CD4-positive, alpha-beta memory T cell (primary cell): ENCODE data around the gene GFRA4. TPM values are rescaled to one million over a fixed set of nuclear protein-coding genes. Genes with fewer than 3 reads are reported as not detected.

Experiments
- CTCF ChIA-PET: fragments of 350-600 bp; sonication (Branson Sonifier 250); formaldehyde crosslinking; loops from one replicate; lab custom pipeline; 2021; ENCODE audit warnings: inconsistent platforms; ENCODE audit not compliant: partially characterized antibody; lab: Charles Lee
- POLR2A ChIA-PET: fragments of 350-600 bp; sonication (Branson Sonifier 250); formaldehyde crosslinking; loops from one replicate; lab custom pipeline; 2021; ENCODE audit not compliant: partially characterized antibody; lab: Charles Lee
- DNase-seq, 5 donors: peaks; one replicate each; pipeline versions ENCODE4 v3.0.0 to v3.0.0-alpha.2; 2020 to 2022; ENCODE audit warnings: mixed read lengths in 1 of 5
- H3K27ac ChIP-seq: one replicate; pipeline ENCODE4 v1.7.0; 2013; ENCODE audit warnings: low read depth, low read length
- H3K27me3 ChIP-seq: 2 replicates; pipeline ENCODE4 v1.7.0; 2013; ENCODE audit warnings: mild to moderate bottlenecking, low read length, moderate library complexity; ENCODE audit not compliant: insufficient read depth
- H3K36me3 ChIP-seq: 2 replicates; pipeline ENCODE4 v1.7.0; 2013; ENCODE audit warnings: mild to moderate bottlenecking, low read length, moderate library complexity; ENCODE audit not compliant: insufficient read depth
- H3K4me1 ChIP-seq: 2 replicates; pipeline ENCODE4 v1.7.0; 2013; ENCODE audit warnings: mild to moderate bottlenecking, low read length, moderate library complexity; ENCODE audit not compliant: insufficient read depth
- H3K4me3 ChIP-seq, 2 donors: one replicate each; pipeline ENCODE4 v1.7.0; 2013; ENCODE audit warnings: low read length in 2 of 2, mild to moderate bottlenecking in 1 of 2
- H3K9me3 ChIP-seq, 2 donors: one replicate each; pipeline ENCODE4 v1.7.0; 2013; ENCODE audit warnings: low read length in 2 of 2, control low read depth in 1 of 2; ENCODE audit not compliant: control insufficient read depth in 1 of 2
- H3K27ac Mint-ChIP-seq, 7 donors: one replicate each; pipeline ENCODE4 v1.8.0; 2020 to 2021; ENCODE audit warnings: mixed read lengths in 7 of 7, mild to moderate bottlenecking in 6 of 7, inconsistent platforms in 3 of 7, moderate library complexity in 3 of 7
- H3K27me3 Mint-ChIP-seq, 2 donors: one replicate each; pipeline ENCODE4 v1.8.0; 2020 to 2021; ENCODE audit warnings: mixed read lengths in 2 of 2
- H3K36me3 Mint-ChIP-seq, 2 donors: one replicate each; pipeline ENCODE4 v1.8.0; 2020 to 2021; ENCODE audit warnings: mixed read lengths in 2 of 2, inconsistent platforms in 1 of 2, mild to moderate bottlenecking in 1 of 2
- H3K4me1 Mint-ChIP-seq, 4 donors: one replicate each; pipeline ENCODE4 v1.8.0; 2020 to 2021; ENCODE audit warnings: mixed read lengths in 4 of 4, mild to moderate bottlenecking in 1 of 4
- H3K4me3 Mint-ChIP-seq, 8 donors: one replicate each; pipeline ENCODE4 v1.8.0; 2020 to 2021; ENCODE audit warnings: mixed read lengths in 8 of 8, mild to moderate bottlenecking in 7 of 8, moderate library complexity in 6 of 8, inconsistent platforms in 3 of 8
- H3K9me3 Mint-ChIP-seq, 8 donors: one replicate each; pipeline ENCODE4 v1.8.0; 2020 to 2021; ENCODE audit warnings: mixed read lengths in 8 of 8, mild to moderate bottlenecking in 5 of 8, inconsistent platforms in 3 of 8, moderate library complexity in 1 of 8
- intact Hi-C: fragments of 100-400 bp; cut with micrococcal nuclease; formaldehyde crosslinking; loops from one replicate; pipeline ENCODE4 v1.15.1; 2023
- polyA plus RNA-seq, 2 donors: library from polyadenylated mRNA; unstranded; fragments of 300-500 nt; fragmentation: Illumina TruSeq; gene quantifications; one replicate each; pipeline ENCODE4 v1.2.3, GENCODE V29; 2021
- total RNA-seq, 2 experiments: library from RNA; stranded (reverse); gene quantifications; one replicate each; pipeline ENCODE4 v1.2.3, GENCODE V29; 2021

The GFRA4 gene
- total and polyA plus RNA-seq, 4 experiments from 2014 or later: not detected

DNA sequence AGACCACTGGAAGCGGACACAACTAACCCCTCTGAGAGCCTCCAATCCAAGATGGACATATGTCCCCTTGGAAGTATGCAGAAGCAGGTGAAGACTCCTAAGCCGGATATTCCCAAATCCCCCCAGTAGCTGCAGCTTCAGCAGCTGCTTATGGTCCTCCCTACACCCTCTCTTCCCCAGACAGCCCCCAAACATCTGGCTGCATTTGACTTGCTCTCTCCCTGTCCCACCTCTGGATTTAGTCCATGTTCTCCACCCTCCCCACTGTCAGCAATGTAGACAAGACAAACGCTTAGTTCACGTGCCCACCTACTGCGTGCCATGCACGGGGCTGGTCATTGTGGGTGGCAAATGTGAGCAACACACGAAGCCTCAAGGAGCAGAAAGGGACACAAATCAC, 23.2 kb upstream of the GFRA4 start:
- Mint-ChIP-seq H3K9me3 (no peaks in the 10 kb centered on the region), H3K27ac (no peak overlapping the region), H3K27me3 (peaks cover 22 to 26% of the 10 kb centered on the region in 2 donors), H3K4me1 (peaks cover 0 to under 1% (median 0%) of the 10 kb centered on the region in 4 donors), H3K36me3 (no peaks in the 10 kb centered on the region), H3K4me3 (no peak overlapping the region)
- H3K4me1 ChIP-seq: no peaks in the 10 kb centered on the region
- ChIA-PET POLR2A (no interaction called here), CTCF (no interaction called here)
- no peaks in the 10 kb centered on the region for H3K9me3 ChIP-seq
- no peak for DNase-seq
- peaks cover 2% of the 10 kb centered on the region for H3K27me3 ChIP-seq
- no peak overlapping the region for H3K27ac ChIP-seq
- no peak overlapping the region for H3K4me3 ChIP-seq
- intact Hi-C loops: no loop called here
- H3K36me3 ChIP-seq: no peaks in the 10 kb centered on the region

DNA sequence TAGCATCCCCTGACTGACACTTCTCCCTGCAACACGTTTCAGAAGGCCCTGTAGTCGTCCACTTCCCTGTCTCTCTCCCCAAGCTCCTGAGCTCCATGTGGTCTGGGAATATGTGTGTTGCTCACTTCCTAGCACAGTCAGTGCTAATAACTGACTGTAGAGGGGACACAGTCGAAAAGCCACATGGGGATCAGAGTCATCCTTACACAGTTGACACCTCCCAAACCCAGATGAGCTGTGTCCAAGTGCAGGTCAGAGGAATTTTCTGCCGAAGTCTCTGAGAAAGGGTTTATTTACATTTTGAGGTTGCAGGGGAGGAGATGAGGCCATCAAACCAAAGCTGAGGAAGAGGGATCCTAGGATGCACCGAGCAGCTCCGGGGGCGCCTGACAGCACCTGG, 22.1 kb upstream of the GFRA4 start:
- Histone ChIP-seq H3K4me3 (no peak overlapping the region), H3K27me3 (peaks cover 4% of the 10 kb centered on the region), H3K27ac (no peak overlapping the region), H3K36me3 (no peaks in the 10 kb centered on the region), H3K4me1 (no peaks in the 10 kb centered on the region), H3K9me3 (no peaks in the 10 kb centered on the region)
- no peaks in the 10 kb centered on the region for H3K36me3 Mint-ChIP-seq
- intact Hi-C loops: no loop called here
- ChIA-PET POLR2A (no interaction called here), CTCF (interaction anchor here (0.8 to 1.1 kb wide), 2 partner anchors 9 to 25 kb away, joined by 3 to 5 read pairs; no protein-coding TSS in a partner anchor)
- H3K4me3 Mint-ChIP-seq: no peak overlapping the region
- DNase-seq: no peak
- H3K9me3 Mint-ChIP-seq: no peaks in the 10 kb centered on the region
- H3K4me1 Mint-ChIP-seq: peaks cover 0 to 5% (median 3%) of the 10 kb centered on the region in 4 donors
- H3K27ac Mint-ChIP-seq: no peak overlapping the region
- peaks cover 28 to 33% of the 10 kb centered on the region in 2 donors for H3K27me3 Mint-ChIP-seq

DNA sequence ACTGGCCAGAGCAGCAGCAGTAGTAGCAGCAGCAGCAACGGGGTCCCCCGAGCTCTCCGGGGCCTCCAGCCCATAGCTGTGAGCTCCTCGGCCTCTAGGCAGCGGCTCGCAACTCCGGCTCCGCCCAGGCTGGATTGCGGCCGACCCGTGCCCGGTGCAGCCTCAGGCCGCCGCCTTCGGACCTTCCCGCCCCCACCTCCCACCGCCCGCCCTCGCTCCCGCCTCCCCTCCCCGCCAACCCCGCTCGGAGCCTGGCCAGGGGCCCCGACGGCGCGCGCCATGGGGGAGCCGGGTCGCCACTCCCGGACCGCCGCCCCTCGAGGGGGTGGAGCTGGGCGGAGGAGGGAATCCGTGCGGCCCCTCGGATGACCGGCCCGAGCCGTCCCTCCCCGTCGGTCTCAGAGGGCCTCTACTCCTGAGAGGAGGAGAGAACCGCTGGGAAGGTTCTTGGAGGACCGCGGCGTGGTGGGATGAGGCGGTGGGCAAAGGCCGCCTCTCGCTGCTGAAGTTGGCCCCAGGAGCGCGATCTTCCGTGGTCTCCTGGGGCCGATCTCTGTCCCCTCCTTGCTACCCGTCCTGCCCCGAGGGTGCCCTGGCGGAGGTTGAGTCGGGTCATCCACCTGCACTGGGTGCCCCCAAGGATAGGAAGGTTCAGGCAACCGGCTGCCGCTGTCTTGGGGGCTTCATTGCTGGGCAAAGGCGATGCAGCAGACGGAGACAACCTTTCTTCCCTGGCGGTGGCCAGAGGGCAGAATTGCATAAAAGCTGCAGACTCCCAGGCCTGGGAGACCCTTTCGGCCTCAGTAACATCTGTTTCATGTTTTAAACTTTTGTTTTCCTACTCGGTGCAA, 19.0 kb upstream of the GFRA4 start, which contains the start of gene ADAM33:
ADAM33 (minus strand) TSS at position 80 of the 851 bp plus-strand sequence; CDS start at position 74, 6 bp downstream.
- no peaks in the 10 kb centered on the region for H3K9me3 ChIP-seq
- Mint-ChIP-seq H3K4me1 (peaks cover 0 to 5% (median 3%) of the 10 kb centered on the region in 4 donors), H3K27ac (peak within 1 kb of the TSS in 1 of 7 donors; percentile 44), H3K27me3 (peaks cover 36 to 43% of the 10 kb centered on the region in 2 donors), H3K9me3 (no peaks in the 10 kb centered on the region), H3K36me3 (no peaks in the 10 kb centered on the region), H3K4me3 (peak within 1 kb of the TSS in 2 of 8 donors; percentile 24 to 49)
- H3K36me3 ChIP-seq: no peaks in the 10 kb centered on the region
- no peak within 1 kb of the TSS for H3K4me3 ChIP-seq
- H3K4me1 ChIP-seq: no peaks in the 10 kb centered on the region
- DNase-seq: no peak
- intact Hi-C loops: no loop called here
- H3K27me3 ChIP-seq: peaks cover 4% of the 10 kb centered on the region
- ChIA-PET CTCF (interaction anchor here (0.7 kb wide), 1 partner anchor 346 kb away, joined by 3 read pairs; no protein-coding TSS in a partner anchor), POLR2A (no interaction called here)
- no peak within 1 kb of the TSS for H3K27ac ChIP-seq

GRCh38 chr20:3681352-3681930, 18.2 kb upstream of the GFRA4 start:
- H3K4me1 ChIP-seq: no peaks in the 10 kb centered on the region
- no peaks in the 10 kb centered on the region for H3K36me3 Mint-ChIP-seq
- H3K27ac Mint-ChIP-seq: no peak overlapping the region
- peaks cover 3 to 9% (median 7%) of the 10 kb centered on the region in 4 donors for H3K4me1 Mint-ChIP-seq
- H3K4me3 Mint-ChIP-seq: peak overlapping the region in 2 of 8 donors; percentile 24 to 49
- DNase-seq: no peak
- no peak overlapping the region for H3K4me3 ChIP-seq
- intact Hi-C loops: no loop called here
- H3K9me3 Mint-ChIP-seq: no peaks in the 10 kb centered on the region
- CTCF ChIA-PET: no interaction called here
- peaks cover 4% of the 10 kb centered on the region for H3K27me3 ChIP-seq
- no peaks in the 10 kb centered on the region for H3K36me3 ChIP-seq
- no peak overlapping the region for H3K27ac ChIP-seq
- POLR2A ChIA-PET: no interaction called here
- peaks cover 36 to 46% of the 10 kb centered on the region in 2 donors for H3K27me3 Mint-ChIP-seq
- no peaks in the 10 kb centered on the region for H3K9me3 ChIP-seq

GRCh38 chr20:3680701-3681351, 17.6 kb upstream of the GFRA4 start:
- intact Hi-C loops: no loop called here
- no peaks in the 10 kb centered on the region for H3K36me3 Mint-ChIP-seq
- Histone ChIP-seq H3K4me1 (no peaks in the 10 kb centered on the region), H3K9me3 (no peaks in the 10 kb centered on the region), H3K36me3 (no peaks in the 10 kb centered on the region), H3K27me3 (peaks cover 4% of the 10 kb centered on the region), H3K27ac (no peak overlapping the region), H3K4me3 (no peak overlapping the region)
- ChIA-PET CTCF (no interaction called here), POLR2A (no interaction called here)
- DNase-seq: no peak
- peaks cover 3 to 9% (median 7%) of the 10 kb centered on the region in 4 donors for H3K4me1 Mint-ChIP-seq
- H3K4me3 Mint-ChIP-seq: peak overlapping the region in 1 of 8 donors; percentile 24
- H3K27ac Mint-ChIP-seq: peak overlapping the region in 1 of 7 donors; percentile 44
- no peaks in the 10 kb centered on the region for H3K9me3 Mint-ChIP-seq
- peaks cover 33 to 43% of the 10 kb centered on the region in 2 donors for H3K27me3 Mint-ChIP-seq

DNA sequence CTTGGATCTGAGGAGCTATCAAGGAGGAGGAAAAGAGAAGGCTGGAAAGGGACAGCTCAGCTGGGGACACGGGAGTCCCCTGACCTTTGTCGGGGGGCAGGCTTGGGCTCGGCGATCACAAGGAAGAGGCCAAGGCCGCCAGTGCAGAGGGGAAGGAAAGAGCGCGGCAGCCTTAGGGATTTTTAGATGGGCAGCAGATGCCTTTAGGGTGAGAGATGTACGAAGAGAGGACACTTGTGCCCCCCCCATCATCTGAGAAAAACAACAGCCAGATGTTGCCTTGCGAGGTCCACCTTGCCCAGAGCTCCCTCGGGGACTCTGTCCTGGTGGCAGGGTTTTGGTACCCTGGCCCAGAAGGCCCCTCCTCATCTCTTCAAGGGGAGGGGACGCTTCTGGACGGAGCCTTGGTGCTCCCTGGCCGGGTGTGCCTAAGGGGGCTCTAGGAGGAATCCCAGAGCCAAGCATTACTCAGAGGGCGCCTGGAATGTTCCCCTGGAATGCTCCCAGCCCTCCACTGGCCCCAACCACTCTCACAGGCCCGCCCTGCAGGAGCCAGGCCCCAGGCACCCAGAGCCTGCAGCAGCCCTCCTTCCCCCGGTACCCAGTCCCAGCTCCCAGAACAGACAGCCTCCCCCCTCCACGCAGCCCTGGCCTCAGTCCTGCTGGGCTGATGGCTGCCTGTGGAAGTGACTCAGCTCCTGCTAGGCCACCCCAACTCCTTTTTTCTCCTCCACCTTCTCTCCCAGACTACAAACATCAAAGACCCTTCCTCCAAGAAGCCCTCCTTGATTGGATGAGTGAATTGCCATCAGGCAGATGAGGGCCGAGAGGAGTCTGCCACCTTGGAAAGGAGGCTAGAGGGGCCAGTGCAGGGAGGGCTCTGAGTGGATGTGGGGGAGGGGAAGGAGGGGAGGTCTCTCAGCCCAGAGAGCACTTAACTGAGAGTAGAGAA, 16.8 kb upstream of the GFRA4 start:
- Histone ChIP-seq H3K4me1 (no peaks in the 10 kb centered on the region), H3K27me3 (peaks cover 7% of the 10 kb centered on the region), H3K36me3 (no peaks in the 10 kb centered on the region), H3K4me3 (no peak overlapping the region), H3K27ac (no peak overlapping the region), H3K9me3 (no peaks in the 10 kb centered on the region)
- H3K36me3 Mint-ChIP-seq: no peaks in the 10 kb centered on the region
- no peak overlapping the region for H3K27ac Mint-ChIP-seq
- intact Hi-C loops: no loop called here
- H3K27me3 Mint-ChIP-seq: peaks cover 38 to 48% of the 10 kb centered on the region in 2 donors
- POLR2A ChIA-PET: no interaction called here
- H3K4me3 Mint-ChIP-seq: peak overlapping the region in 1 of 8 donors; percentile 31
- peaks cover 3 to 9% (median 7%) of the 10 kb centered on the region in 4 donors for H3K4me1 Mint-ChIP-seq
- no peaks in the 10 kb centered on the region for H3K9me3 Mint-ChIP-seq
- CTCF ChIA-PET: no interaction called here
- no peak for DNase-seq
